Stimulated activated CD4-positive, alpha-beta T cell treated with anti-CD3 and anti-CD28 coated beads, Interleukin-4, amount 100 ng/mL, for 4 hours (primary cell): ENCODE results near the gene TBC1D12.
"Not testable (repeated sequence)": the region's sequence is repeated elsewhere in the genome, so short reads cannot be mapped to it uniquely, and the experiment has no call there.

ENCODE experiments used
- DNase-seq, 2 experiments: peaks; one replicate each; pipeline ENCODE4 v3.0.0-alpha.2; 2020

The TBC1D12 gene

DNA sequence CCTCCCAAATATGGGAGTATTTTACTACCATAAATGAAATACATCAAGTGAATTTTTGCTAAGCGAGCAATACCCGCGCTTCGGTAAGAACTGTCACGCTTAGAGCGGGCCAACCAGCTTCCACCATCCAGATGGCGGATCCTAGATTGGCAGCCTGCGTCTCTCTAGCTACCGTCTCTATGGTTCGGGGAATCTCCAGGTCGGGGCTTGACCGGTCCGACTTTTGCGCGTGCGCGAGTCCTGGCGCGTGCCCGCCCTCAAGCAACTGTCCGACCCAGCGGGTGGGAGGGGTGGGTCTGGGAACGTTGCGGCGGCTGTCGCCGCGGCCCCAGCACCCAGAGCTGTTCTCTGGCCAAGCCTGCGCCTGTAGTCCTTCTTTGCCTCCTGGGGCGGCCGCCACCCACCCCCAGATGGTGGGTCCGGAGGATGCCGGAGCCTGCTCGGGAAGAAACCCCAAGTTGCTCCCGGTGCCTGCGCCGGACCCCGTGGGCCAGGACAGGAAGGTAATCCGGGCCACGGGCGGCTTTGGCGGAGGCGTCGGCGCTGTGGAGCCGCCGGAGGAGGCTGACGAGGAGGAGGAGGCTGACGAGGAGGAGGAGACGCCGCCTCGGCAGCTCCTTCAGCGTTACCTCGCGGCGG lies at the start of gene TBC1D12:
TBC1D12 (plus strand) TSS at position 338 of the 639 bp plus-strand sequence; CDS start at position 411, 73 bp downstream.
- peak; percentile 10 to 23 for DNase-seq

DNA sequence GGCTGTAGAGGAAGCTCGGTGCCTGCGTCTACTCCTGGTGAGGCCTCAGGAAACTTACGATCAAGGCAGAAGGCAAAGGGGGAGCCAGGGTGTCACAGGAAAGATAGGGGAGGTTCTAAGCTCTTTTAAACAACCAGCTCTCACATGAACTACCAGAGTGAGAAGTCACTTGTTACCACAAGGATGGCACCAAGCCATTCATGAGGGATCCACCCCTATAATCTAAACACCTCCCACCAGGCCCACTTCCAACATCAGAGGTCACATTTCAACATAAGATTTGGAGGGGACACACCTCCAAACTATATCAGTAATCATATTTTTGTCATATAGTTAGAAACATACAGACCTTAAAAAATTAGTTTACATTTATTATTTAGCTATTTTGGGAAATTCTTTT lies 49.0 kb upstream of the TBC1D12 start:
- DNase-seq = no peak

DNA sequence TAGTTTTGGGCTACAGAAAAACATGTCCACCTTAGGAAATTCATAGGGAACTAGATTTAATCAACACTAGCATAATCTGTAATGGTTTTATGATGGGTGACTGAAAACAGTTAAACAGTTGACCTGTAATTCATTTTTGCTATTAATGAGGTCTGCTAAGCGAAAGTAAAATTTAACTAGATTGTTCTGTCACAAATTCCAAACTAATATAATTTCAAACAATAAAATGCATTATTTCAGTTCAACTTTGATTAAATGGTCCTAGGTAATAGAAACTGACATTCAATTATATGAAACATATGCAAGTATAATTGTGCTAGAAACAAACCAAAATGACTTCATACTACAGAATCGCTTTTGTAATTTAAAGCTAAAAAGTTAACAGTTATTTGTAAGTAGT lies 46.5 kb upstream of the TBC1D12 start:
- no peak for DNase-seq

DNA sequence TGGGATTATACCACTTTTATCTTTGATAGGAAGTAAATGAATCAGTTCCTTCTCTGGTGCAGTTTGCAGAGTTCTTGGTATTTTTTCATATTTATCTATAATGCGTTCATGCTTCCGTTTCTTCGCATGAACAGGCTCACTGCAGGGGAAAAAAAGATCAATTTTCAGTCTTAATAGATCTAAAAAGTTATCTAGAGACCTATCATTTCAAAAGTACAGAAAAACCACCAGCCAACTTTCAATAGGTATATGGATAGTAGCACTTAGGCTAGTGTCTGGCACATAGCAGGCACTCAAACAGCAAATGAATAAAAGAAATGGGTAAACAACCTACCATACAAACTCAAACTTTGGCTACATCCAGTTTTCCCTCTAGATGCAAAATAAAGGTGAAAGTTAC lies 45.1 kb upstream of the TBC1D12 start:
- DNase-seq = no peak

DNA sequence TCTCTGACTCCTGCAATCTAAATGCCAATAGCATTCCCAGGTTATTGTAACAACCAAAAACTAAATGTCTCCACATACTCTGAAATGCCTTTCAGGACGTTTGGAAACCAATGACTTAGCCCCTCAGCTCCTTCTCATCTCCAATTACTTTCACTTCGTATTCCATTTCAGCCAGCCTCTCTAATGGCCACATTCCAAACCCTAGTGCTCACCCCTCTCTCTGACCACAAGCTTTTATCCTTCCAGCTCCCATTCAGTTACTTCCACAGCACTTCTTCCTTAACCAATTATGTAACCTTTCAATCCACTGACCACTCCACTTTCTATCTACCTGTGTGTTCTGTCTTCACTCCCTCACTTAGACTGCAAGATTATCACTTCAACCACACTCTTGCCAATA lies 43.9 kb upstream of the TBC1D12 start:
- no peak for DNase-seq

DNA sequence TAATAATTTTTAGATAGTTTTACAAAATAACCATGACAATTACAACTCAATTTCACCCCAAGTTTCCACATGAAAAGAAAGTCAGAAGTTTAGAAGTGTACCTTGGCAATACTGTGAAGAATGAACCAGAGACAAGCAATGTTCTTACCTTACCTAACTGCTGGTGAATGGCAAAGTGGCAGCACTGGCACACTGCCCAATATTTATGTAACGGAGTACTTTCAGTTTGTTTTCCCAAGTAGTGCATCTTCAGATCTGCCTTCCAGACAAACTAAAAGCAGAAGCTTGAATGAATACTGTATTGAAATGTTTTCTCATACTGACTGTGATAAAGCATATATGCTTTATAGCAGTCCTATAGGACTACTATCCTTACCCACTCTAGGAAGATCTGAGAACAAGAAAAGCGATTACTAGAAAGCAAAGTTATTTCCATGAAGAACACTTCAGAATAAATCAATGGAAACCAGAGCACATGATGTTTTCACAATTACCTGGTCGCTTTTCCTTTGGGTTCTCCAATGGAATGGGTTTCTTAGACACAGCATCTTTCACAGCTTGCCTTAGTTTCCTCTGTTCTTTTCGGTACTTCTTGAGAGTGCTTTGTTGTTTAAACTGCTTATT lies 41.1 kb upstream of the TBC1D12 start:
- DNase-seq = no peak

DNA sequence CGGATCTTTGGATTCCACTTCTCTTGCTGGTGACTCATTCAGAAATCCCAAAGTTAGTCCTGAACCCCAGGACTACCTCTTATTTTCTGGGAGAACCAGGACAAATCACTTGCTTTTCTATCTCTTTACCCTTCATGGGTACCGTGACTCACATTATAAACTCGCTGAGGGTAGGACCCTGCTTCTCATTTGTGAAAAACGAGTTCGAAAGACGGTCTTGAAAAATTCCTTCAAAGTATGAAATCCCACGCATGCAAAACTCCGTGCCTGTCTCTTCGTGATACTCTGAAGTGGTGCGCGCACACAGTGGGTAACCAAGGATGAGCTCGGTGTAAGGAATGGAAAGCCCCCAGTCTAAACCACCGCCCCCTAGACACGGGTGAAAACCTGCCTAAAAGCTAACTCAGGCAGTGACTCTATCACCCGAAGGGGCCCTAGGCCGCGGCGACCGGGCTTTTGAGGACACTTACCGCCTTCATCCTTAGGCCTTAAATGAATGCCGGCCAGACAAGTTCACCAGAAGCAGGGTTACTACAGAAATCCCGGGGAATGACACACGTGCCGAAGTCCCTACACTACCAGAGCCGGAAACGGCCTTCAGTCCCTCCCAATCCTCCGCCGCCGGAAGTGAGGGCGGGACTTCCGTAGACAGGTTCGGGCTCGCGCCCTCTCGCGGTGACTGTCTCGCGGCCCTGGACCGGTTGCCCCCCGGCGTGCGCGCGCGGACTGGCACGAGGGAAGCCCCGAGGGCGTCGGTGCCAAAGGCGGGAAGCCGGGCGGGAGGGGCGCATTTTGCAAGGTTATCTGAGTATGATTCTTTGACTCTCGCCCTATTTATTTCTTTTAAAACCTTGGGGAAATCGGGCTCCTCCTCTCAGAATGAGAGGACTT lies 39.7 kb upstream of the TBC1D12 start, which contains the start of gene NOC3L:
NOC3L (minus strand) TSS at position 580 of the 891 bp plus-strand sequence; CDS start at position 479, 101 bp downstream.
- DNase-seq = peak; percentile 96 to 98

DNA sequence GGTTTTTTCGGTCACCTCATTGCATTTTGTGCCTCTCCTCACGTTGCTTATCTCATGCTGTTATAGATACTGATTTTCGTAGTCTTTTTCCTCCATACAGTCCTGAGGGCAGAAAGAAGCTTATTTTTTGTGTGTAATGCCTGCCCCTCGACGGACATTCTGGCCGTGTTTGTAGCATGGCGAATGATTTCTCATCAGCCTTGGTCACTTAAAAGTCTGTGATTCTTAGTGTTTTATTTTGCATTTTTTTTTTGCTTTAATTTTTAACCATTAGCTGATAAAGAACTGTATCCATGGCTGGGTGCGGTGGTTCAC lies 39.1 kb upstream of the TBC1D12 start:
- no peak for DNase-seq

DNA sequence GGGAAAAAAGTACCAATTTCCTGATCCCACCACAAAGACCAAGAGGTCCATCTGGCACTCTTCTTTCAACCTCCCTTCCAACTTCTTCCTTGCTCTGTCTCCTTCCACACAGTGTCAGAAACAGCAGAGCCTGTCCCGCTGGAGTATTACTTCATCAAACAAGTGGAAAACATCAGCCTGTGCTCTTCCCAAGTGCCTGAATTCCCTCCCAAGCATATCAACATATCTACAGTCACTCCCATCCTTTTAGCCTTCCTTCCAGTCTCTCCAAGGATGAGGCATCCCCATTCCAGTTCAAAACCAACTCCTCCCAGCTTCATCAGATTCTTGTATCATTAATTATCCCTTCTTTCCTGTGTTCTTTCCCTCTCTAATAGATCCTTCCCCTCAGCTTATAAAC lies 37.9 kb upstream of the TBC1D12 start:
- DNase-seq = no peak

DNA sequence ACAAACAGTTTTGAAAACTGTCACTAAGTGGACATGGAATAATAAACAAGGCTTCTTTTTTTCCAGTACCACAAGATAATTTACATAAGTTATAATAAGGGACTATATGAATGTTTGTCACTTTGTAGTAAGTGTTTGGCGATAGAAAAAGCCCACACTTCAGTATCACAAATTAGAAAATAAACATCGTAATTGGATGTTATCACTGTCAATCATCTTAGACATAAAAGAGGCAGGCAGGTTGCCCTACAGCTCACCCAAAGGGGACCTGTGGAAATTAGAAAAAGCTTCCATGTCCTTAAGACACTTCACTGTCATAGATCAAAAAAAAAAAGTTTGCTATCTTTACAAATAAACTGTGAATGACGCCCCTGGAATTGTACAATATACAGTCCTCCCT lies 36.0 kb upstream of the TBC1D12 start:
- DNase-seq = no peak

DNA sequence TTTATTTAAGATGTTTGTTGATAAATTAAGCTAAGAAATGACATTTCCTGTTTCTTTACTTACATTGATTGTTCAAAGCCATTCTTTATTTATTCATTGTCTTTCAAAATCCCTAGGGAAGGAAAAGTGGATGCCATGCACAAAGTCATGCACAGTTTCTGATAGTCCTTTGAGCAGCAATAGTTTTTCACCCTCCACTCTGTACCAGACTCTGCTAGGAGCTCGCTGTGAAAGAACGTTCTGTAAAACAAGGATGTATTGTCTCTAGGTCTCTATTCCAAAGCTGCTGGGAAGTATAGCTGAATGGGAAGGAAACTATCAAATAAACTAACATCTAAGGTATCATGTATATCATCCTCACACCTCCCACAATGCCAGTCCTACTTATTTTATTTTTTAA lies 31.8 kb upstream of the TBC1D12 start:
- DNase-seq = no peak

DNA sequence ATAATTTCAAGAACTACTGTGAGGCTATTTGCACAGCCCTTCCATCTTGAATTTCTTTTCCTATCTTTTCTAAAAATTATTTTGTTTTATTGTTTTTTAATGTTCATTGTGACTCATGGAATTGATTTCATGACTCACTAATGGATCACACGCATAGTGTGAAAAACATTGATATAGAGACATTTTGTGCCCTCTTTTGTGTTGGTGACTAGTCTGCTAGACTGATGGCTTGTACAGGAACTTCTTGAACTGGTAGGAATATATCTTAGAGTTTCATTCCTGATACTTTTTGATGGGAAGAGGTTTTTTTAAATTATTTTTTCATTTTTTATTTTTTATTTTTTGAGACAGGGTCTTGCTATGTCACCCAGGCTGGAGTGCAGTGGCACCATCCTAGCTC lies 27.0 kb upstream of the TBC1D12 start:
- DNase-seq = no peak

DNA sequence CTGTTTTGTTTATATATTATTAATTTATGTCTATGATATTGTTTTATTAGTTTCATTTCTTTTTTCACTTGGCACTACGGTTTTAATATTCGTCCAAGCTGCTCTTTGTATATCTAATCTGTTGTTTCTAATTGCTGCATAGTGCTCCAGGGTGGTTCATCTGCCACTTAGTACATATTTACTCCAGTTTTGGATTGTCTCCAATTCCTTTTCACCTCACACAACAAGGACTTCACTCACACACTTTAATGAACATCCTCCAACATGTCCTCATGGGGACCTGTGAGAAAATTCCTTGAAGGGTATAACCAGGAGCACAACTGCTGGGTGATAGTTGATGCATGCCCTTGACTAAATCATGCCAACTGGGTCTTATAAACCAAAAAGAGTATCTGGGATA lies 25.5 kb upstream of the TBC1D12 start:
- no peak for DNase-seq

DNA sequence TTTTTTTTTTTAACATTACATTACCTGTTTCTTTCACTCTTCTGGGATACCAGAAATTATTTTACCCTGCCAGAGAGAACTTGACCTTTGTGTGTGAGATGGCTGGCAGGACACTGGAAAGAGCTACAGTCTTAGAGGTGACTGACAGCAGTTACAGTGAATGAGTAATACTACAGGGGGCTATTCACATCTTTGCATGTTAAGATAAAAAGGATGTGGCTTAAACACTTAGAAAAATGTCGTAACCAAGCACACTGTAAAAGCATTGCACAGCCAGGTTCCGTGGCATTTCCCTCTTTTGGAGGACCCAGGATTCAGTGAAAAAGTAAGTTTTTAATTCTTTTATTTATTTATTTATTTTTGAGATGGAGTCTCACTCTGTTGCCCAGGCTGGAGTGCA lies 18.8 kb upstream of the TBC1D12 start:
- no peak for DNase-seq

DNA sequence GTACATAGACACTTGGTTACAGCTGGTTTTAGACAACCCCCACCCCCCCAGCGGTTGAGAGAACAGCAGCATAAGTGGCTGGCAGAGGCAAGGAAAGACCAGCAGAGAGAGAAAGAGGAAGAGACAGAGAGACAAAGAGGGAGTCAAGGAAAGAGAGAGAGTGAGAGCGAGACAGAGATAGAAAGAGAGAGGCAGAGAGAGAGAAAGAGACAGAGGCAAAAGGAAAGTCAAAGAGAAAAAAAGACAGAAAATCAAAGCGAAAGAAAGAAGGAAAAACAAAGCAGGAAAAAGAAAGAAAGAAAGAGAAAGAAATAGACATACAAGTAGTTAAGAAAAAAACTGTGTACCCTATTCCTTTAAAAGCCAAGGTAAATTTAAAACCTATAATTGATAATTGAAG lies 16.6 kb upstream of the TBC1D12 start:
- DNase-seq = not testable (repeated sequence)

DNA sequence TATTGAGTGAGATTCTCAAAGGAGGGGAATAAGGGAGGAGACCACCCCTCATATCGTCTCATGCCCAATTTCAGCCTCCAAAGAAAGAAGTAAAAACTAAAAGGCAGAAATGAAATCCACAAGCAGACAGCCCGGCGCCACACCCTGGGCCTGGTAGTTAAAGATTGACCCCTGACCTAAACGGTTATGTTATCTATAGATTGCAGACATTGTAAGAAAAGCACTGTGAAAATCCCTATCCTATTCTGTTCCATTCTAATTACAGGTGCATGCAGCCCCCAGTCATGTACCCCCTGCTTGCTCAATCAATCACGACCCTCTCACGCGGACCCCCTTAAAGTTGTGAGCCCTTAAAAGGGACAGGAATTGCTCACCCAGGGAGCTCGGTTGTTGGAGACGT lies 10.2 kb upstream of the TBC1D12 start:
- not testable (repeated sequence) for DNase-seq

DNA sequence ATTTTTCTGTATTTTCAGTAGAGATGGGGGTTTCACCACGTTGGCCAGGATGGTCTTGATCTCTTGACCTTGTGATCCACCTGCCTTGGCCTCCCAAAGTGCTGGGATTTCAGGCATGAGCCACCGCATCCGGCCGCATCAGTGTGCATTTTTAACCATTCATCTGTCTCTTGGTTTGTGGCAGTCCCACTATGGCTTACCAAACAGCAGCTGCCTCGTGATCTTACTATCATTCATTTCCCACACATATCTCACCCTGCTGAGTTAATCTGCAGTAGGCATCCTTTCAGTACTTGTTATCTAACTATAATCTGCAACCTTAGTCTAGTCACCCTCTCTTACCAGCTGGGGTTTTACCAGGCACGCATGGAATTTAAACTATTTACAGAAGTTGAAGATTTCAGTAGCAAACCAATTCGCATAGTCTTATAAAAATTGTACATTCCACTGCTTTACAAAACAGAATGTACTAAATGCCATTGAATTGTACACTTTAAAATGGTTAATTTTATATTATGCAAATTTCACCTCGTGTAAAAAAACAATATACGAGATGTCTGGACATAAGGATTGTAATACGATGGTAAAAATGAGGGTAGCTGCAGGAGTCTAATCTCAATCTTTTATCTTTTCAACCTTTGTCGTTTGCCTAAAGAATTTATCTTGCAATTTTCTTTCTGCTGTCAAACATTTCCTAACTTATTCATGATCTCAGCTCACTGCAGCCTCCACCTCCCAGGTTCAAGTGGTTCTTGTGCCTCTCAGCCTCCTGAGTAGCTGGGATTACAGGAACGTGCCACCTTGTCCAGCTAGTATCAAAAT lies 4.6 kb upstream of the TBC1D12 start:
- no peak for DNase-seq

DNA sequence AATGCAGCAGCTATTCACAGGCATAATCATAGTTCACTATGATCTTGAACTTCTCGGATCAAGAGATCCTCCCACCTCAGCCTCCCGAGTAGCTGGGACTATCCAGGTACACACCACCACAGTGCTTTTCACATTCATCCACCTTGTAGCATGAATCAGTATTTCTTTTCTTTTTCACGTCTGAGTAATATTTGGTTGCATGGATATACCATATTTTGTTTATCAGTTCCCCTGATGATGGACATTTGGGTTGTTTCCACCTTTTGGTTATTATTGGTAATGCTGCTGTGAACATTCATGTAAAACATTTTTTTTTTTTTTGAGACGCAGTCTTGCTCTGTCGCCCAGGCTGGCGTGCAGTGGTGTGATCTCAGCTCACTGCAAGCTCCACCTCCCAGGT lies 3.6 kb upstream of the TBC1D12 start:
- no peak for DNase-seq

DNA sequence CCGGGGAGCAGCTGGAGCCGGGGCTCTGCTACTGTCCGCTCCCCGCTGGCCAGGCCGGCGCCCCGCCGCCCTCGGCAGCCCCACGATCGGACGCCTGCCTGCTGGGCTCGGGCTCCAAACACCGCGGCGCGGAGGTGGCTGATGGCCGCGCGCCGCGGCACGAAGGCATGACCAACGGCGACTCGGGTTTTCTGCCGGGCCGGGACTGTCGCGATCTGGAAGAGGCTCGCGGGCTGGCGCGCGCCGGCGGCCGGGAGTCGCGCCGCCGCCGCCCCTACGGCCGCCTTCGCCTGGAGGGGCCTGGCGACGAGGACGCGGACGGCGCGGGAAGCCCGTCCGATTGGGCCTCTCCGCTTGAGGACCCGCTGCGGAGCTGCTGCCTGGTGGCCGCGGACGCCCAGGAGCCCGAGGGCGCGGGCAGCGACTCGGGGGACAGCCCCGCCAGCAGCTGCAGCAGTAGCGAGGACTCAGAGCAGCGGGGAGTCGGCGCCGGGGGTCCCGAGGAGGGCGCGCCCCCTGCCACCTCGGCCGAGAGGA lies 570 bp downstream of the TBC1D12 start:
- peak in 1 of 2 experiments; percentile 2 for DNase-seq

DNA sequence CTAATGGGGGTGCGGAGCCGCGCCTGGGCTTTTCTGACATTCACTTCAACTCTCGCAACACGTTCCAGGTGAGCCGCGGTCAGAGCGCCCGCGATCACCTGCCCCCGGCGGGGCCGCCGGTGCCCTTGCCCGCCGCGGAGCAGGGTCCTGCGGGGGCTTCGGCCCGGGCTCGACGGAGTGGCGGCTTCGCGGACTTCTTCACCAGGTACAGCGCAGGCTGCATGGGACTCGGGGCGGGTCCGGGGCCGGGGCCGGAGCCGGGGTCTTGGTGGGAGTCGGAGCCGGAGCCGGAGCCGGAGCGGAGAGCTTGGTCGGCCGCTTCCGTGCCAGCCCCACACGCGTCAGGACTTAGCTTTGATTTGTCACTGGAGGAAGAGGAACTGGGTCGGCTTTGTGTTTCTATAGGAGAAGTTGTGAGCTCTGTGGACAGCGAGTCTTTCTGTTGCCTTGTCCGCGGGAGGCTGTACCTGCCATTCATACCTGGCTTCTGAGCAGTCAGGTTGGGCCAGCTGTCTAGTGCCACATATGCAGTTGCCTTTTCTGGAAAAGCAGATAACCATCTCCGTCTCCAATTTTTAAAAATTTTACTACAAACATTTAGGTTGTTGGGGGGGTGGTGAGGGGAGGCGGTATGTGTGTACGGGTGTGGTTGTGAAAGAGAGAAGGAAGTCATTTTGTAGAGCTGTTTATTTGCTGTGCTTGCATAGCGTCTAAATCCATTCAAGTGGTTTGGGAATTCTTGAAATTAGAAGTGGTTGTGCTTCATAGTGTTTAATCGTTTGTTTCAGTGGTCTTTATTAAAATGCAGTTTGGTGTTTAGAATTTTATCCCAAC lies 1.3 kb downstream of the TBC1D12 start:
- peak in 1 of 2 experiments; percentile 4 for DNase-seq

DNA sequence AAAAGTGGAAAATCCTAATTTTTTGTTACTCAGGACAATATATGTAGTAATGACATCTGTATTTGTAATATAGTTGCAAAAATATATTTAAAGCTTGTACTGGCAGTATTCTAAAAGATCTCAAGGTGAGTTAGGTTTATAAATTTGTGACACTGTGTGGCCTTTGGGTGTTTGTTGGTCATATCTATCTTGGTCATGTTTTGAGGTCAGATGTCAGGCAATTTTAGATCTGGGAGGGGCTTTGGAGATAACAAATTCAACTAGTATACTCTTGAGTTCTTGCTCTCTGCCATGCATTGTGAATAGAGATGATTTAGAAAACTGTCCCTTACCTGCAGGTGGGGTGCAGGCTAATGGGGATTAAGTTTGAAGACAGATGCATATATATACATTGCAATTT lies 3.1 kb downstream of the TBC1D12 start:
- no peak for DNase-seq

DNA sequence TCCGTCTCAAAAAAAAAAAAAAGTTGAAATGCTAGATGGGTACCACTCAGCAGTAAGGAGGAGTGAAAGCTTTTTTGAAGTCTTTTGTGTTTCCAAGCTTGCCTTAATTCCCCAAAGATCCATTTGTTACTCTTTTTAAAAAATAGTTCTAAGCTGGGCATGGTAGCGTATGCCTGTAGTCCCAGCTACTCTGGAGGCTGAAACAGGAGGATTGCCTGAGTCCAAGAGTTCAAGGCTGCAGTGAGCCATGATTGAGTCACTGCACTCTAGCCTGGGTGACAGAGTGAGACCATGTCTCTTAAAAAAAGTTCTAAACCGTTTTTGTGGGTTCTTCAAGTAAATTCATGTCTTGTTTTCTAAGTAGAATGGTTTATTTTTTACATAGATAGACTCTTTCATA lies 5.3 kb downstream of the TBC1D12 start:
- DNase-seq = no peak
